Small intestine (tissue), 7 donors: ENCODE results near the gene PIWIL4. TPM values are rescaled to one million over a fixed set of nuclear protein-coding genes. Genes with fewer than 3 reads are reported as not detected.

Source experiments
- DNase-seq, 2 donors: peaks; one replicate each; pipeline versions ENCODE4 v3.0.0 to v3.0.0-alpha.2; 2013
- FAIRE-seq: peaks from 2 replicates; lab custom pipeline; 2012; peaks lifted over from hg19 to GRCh38; lab: Jason Lieb, UNC
- H3K27ac ChIP-seq, 3 donors: one replicate each; pipeline ENCODE4 v1.5.1; 2013; ENCODE audit warnings: low read length in 2 of 3, mild to moderate bottlenecking in 2 of 3, control low read depth in 1 of 3, inconsistent platforms in 1 of 3, low read depth in 1 of 3, moderate library complexity in 1 of 3
- H3K27me3 ChIP-seq, 3 donors: one replicate each; pipeline ENCODE4 v1.6.1; 2013; ENCODE audit warnings: low read length in 3 of 3, inconsistent platforms in 1 of 3; ENCODE audit not compliant: control insufficient read depth in 3 of 3, insufficient read depth in 3 of 3
- H3K36me3 ChIP-seq, 3 donors: one replicate each; pipeline ENCODE4 v1.6.1; 2013; ENCODE audit warnings: low read length in 3 of 3, inconsistent platforms in 1 of 3, low read depth in 1 of 3, mild to moderate bottlenecking in 1 of 3, moderate library complexity in 1 of 3; ENCODE audit not compliant: control insufficient read depth in 3 of 3, insufficient read depth in 2 of 3
- H3K4me1 ChIP-seq, 3 donors: one replicate each; pipeline ENCODE4 v1.6.1; 2013; ENCODE audit warnings: low read length in 2 of 3, inconsistent platforms in 1 of 3, low read depth in 1 of 3, mild to moderate bottlenecking in 1 of 3, moderate library complexity in 1 of 3; ENCODE audit not compliant: control insufficient read depth in 3 of 3, insufficient read depth in 2 of 3
- H3K4me3 ChIP-seq, 3 donors: one replicate each; pipeline ENCODE4 v1.5.1; 2013; ENCODE audit warnings: low read length in 3 of 3, control low read depth in 1 of 3, inconsistent platforms in 1 of 3, low read depth in 1 of 3, mild to moderate bottlenecking in 1 of 3, moderate library complexity in 1 of 3
- H3K9me3 ChIP-seq, 2 donors: one replicate each; pipeline ENCODE4 v1.6.1; 2013; ENCODE audit warnings: low read depth in 1 of 2, low read length in 1 of 2; ENCODE audit not compliant: control insufficient read depth in 2 of 2, insufficient read depth in 1 of 2
- WGBS, 3 donors: extraction: QIAGEN DNeasy Blood & Tissue Kit; methylation state at CpG; one replicate each; pipeline ENCODE4 v1.1.7; 2013; 5-methylcytosine and 5-hydroxymethylcytosine counted together
- polyA plus RNA-seq, 4 donors: library from polyadenylated mRNA; stranded (reverse) in 3 of 4; unstranded in 1 of 4; fragments of 200-250 nt in 3 of 4; fragments of 120-200 nt in 1 of 4; gene quantifications; one replicate each; pipeline versions ENCODE4 v1.2.1 to v1.2.3, GENCODE V29; 2013
- donor health status: healthy with polysubstance abuse.
- donor health status: control.
- donor health status: control.
- donor health status: Bipolar disorder and iron deficiency.
- donor health status: healthy.

PIWIL4 gene
- polyA plus RNA-seq, 4 donors: 8.0 to 23.5 (median 16.2) TPM

DNA sequence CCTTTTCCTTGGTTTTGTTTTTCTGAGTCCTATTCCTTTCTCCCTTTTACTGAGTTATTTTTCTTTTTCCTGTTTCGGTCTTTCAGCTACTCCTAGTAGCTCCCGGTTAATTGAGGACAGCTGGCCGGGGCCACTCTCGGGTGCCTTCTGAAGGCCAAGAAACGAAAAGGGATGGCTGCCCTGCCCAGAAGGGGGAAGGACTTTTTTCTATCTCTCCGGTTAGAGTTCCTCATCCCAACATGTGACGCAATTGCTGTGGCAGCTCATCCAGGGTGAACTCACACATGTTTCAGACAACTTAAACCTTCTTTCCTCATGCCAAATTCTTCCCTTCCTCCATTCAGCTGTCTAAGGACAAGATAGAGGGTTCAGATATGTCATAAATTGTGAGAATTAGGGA is 83.6 kb downstream of the PIWIL4 start:
- Histone ChIP-seq H3K4me1 (no peaks in the 10 kb centered on the region), H3K27me3 (no peaks in the 10 kb centered on the region), H3K27ac (no peak overlapping the region), H3K4me3 (no peak overlapping the region), H3K36me3 (no peaks in the 10 kb centered on the region), H3K9me3 (no peaks in the 10 kb centered on the region)
- 67 to 86% (median 85%) methylated on average over 7 of the region's 7 CpGs for WGBS, 3 donors
- FAIRE-seq: no peak
- no peak for DNase-seq

GRCh38 chr11:94652735-94653284 is 85.6 kb downstream of the PIWIL4 start:
- Histone ChIP-seq H3K4me1 (no peaks in the 10 kb centered on the region), H3K36me3 (no peaks in the 10 kb centered on the region), H3K27ac (no peak overlapping the region), H3K9me3 (no peaks in the 10 kb centered on the region), H3K4me3 (no peak overlapping the region), H3K27me3 (no peaks in the 10 kb centered on the region)
- FAIRE-seq: no peak
- WGBS, 3 donors: 92 to 97% (median 94%) methylated on average over 6 of the region's 6 CpGs
- DNase-seq: no peak

DNA sequence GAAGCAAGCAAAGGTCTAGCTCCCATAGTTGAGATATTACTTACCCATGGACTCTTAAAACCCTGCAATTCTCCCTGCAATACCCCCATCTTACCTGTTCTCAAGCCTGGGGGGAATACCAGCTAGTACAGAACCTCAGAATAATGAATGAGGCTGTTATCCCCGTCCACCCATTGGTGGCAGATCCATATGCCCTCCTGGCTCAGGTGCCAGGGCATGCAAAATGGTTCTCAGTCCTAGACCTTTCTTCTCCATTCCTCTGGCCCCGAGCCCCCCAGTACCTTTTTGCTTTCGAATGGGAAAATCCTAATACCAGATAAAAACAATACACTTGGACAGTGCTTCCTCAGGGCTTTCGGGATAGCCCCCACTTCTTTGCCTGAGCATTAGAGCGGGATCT is 86.4 kb downstream of the PIWIL4 start:
- Histone ChIP-seq H3K36me3 (no peaks in the 10 kb centered on the region), H3K9me3 (no peaks in the 10 kb centered on the region), H3K4me3 (no peak overlapping the region), H3K4me1 (no peaks in the 10 kb centered on the region), H3K27ac (no peak overlapping the region), H3K27me3 (no peaks in the 10 kb centered on the region)
- DNase-seq (no peak), FAIRE-seq (no peak)
- WGBS, 3 donors: 88 to 90% (median 88%) methylated on average over 5 of the region's 5 CpGs

DNA sequence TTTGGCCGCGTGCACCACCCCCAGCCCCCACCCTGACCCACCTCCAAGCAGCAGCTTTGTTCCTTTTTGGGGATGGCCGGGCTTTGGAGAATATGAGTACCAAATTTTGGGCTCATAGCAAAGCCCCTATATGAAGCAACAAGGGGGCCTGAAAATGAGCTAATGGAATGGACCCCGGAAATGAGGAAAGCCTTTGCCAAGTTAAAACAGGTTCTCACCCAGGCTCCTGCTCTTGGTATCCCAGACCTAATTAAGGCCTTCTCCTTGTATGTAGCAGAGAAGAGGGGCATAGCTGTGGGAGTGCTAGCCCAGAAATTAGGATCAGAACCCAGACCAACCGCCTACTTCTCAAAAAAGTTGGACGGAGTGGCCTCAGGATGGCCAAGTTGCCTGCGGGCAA is 87.0 kb downstream of the PIWIL4 start:
- no peak for DNase-seq
- H3K27ac ChIP-seq: no peak overlapping the region
- H3K9me3 ChIP-seq: no peaks in the 10 kb centered on the region
- H3K27me3 ChIP-seq: no peaks in the 10 kb centered on the region
- FAIRE-seq: no peak
- 94 to 95% (median 94%) methylated on average over 7 of the region's 7 CpGs for WGBS, 3 donors
- no peak overlapping the region for H3K4me3 ChIP-seq
- H3K36me3 ChIP-seq: no peaks in the 10 kb centered on the region
- H3K4me1 ChIP-seq: no peaks in the 10 kb centered on the region

GRCh38 chr11:94655291-94655690 is 88.1 kb downstream of the PIWIL4 start:
- Histone ChIP-seq H3K27ac (no peak overlapping the region), H3K4me1 (no peaks in the 10 kb centered on the region), H3K9me3 (no peaks in the 10 kb centered on the region), H3K36me3 (no peaks in the 10 kb centered on the region), H3K27me3 (no peaks in the 10 kb centered on the region), H3K4me3 (no peak overlapping the region)
- DNase-seq (no peak), FAIRE-seq (no peak)
- 71 to 93% (median 79%) methylated on average over 3 of the region's 3 CpGs for WGBS, 3 donors

DNA sequence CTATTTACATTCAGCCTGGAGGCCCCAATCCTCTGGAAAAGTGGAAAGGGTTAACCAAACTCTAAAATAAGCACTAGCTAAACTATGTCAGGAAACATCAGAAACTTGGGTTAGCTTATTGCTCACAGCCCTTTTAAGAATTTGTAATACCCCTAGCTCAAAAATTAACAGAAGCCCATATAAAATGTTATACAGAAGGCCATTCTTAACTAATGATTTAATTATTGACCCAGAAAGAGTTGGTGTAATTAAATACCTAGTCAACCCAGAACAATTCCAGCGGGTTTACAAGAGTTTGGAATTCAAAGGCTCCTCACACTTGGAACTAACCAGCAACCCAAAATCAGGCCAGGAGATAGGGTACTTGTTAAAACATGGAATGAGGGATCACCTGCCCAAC is 88.8 kb downstream of the PIWIL4 start:
- no peaks in the 10 kb centered on the region for H3K9me3 ChIP-seq
- WGBS, 3 donors: 67 to 93% (median 89%) methylated on average over 1 of the region's 1 CpG
- FAIRE-seq (no peak), DNase-seq (no peak)
- no peaks in the 10 kb centered on the region for H3K36me3 ChIP-seq
- no peak overlapping the region for H3K4me3 ChIP-seq
- H3K27me3 ChIP-seq: no peaks in the 10 kb centered on the region
- no peaks in the 10 kb centered on the region for H3K4me1 ChIP-seq
- no peak overlapping the region for H3K27ac ChIP-seq

- Histone ChIP-seq H3K9me3 (no peaks in the 10 kb centered on the region), H3K36me3 (no peaks in the 10 kb centered on the region), H3K4me1 (no peaks in the 10 kb centered on the region), H3K4me3 (no peak overlapping the region), H3K27me3 (no peaks in the 10 kb centered on the region), H3K27ac (no peak overlapping the region)
- FAIRE-seq (no peak), DNase-seq (no peak)
- WGBS, 3 donors: 88 to 89% (median 88%) methylated on average over 6 of the region's 6 CpGs
These were observed 89.8 kb downstream of the PIWIL4 start for GRCh38 chr11:94656968-94657367.

- DNase-seq (no peak), FAIRE-seq (no peak)
- no peaks in the 10 kb centered on the region for H3K36me3 ChIP-seq
- no peak overlapping the region for H3K27ac ChIP-seq
- no peaks in the 10 kb centered on the region for H3K27me3 ChIP-seq
- WGBS, 3 donors: 68 to 84% (median 72%) methylated on average over 3 of the region's 3 CpGs
- H3K9me3 ChIP-seq: no peaks in the 10 kb centered on the region
- no peak overlapping the region for H3K4me3 ChIP-seq
- H3K4me1 ChIP-seq: no peaks in the 10 kb centered on the region
These were observed 90.5 kb downstream of the PIWIL4 start for GRCh38 chr11:94657629-94658028.

GRCh38 chr11:94658386-94658785 is 91.2 kb downstream of the PIWIL4 start:
- Histone ChIP-seq H3K27ac (no peak overlapping the region), H3K9me3 (no peaks in the 10 kb centered on the region), H3K4me1 (no peaks in the 10 kb centered on the region), H3K4me3 (no peak overlapping the region), H3K27me3 (no peaks in the 10 kb centered on the region), H3K36me3 (no peaks in the 10 kb centered on the region)
- DNase-seq: no peak
- 48 to 59% (median 56%) methylated on average over 5 of the region's 5 CpGs for WGBS, 3 donors
- FAIRE-seq: no peak
